HG03457 (cell line): ENCODE data around the gene DNASE1.

ENCODE experiments used
- ATAC-seq: cut with Tn5 transposase; IDR thresholded peaks from one replicate; pipeline ENCODE4 v1.9.1; 2021; ENCODE audit warnings: moderate number of reproducible peaks; ENCODE audit not compliant: unreplicated experiment

Gene DNASE1

DNA sequence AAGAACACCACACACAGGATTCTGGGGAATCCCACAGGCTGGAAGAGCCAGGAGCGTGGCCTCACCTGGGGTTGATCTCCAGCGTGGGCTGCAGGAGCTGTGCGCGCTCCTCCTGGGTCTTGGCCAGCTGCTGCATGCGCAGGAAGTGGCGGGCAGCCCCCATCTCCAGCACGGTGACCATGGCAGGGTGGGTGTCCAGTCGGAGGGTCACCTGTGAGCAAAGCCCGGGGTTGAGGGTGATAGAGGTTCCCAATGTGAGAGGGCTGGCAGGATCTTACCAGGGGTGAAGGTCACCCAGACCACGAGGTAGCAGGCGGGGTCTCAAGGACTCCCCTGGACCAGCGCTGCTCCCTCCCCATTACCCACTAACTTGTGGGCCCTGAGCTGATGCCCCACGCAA is 7.4 kb downstream of the DNASE1 start:
- no peak for ATAC-seq

DNA sequence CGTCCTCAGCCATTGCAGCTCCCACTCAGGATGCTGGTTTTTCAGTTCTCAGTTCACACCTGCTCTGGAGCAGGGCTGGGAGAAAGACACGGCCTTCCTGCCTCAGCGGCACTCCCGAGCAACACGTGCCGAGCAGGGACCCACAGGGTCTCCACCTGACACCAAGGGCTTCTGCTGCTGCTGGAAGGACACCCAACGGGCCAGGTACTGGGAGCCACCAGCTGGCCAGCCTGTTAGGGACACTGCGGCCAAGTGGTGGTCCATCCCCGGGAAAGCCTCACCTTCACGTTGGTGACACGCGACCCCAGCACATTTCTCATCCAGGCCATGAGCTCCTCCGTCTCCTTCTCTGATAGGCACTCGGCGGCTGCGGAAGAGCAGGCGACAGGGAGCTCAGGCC is 8.1 kb downstream of the DNASE1 start:
- ATAC-seq = no peak

DNA sequence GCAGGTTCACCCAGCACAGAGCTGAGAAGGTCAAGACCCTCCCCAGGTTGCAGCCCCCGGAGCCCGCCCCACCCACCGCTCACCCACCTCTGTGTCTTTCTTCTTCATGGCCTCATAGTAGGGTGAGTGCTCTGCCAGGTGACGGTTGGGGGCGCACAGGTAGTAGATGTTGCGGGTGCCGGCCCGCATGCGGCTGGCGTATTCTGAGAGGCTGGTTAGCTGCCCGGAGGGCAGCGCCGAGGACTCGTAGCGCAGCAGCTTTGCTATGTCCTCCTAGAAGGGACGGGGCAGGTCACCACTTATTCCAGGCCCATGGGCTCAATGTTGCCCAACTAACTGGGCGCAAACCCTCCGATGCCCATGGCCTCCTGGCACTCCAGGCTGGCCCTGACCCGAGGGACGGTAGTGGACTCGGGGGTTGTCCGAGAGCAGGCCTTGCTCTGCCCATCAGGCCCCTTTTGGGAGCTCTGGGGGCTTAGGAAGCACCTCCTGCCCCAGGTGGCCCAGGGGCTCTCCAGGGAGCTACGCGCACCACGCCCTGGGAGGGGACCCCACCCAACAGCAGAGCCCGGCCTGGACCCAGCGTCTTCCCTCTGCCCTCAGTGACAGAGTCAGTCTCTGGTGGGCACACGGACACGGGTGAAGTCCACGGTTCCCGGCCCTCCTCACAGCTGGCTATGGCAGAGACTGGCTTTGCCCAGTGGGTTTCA is 9.9 kb downstream of the DNASE1 start:
- ATAC-seq = no peak

DNA sequence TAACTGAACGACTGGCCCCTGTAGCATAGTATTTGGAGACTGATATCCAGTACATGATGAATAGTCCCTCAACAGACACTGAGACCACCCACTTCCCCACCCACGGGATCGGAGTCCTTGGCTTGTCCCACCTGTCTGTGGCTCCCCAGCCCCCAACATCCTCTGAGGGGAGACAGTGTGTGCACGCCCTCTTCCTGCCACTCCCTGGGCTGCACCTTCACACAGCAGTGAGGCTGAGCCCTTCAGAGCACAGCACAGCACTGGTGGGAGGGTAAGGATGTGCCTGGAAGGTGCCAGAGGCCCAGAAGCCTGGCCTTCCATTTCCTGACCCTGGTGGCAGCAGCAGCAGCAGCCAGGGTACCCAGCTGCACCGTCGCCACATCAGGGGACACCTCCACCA is 11.0 kb downstream of the DNASE1 start:
- no peak for ATAC-seq

DNA sequence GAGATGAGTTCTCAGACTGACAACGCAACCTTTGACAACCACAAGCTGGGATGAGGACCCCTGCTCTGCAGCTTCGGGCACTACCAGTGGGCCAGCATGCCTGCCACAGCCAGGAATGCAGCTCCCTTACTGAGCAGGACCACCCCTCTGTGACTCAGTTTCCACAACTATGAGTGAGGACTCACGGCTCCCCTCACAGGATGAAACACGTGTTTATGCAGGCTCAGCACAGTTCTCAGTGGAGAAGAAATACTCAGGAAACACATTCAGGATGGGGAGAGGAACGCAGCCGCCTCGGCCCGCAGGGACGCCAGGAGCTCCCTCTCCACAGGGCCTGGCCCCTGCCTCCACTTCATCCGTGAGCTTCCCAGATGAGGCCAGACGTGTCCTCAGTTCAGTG is 14.1 kb downstream of the DNASE1 start:
- ATAC-seq = no peak

DNA sequence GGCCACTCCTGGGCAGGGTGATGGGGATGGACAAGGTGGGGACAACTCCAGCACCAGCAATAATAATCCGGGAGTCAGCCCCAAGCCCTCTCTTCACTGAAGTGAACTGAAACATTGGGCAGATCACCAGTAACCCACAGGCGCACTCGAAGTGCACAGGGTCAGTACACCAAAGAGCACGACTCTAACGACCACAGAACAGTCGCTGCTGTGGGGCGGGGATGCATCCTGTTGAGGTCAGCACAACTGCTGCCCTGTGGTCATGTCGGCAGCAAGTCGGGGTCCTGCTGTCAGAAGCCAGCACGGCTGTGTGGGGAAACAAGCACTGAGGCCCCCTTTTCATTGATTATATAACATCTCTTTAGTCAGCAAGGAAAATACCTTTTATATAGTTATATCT is 14.6 kb downstream of the DNASE1 start:
- no peak for ATAC-seq

DNA sequence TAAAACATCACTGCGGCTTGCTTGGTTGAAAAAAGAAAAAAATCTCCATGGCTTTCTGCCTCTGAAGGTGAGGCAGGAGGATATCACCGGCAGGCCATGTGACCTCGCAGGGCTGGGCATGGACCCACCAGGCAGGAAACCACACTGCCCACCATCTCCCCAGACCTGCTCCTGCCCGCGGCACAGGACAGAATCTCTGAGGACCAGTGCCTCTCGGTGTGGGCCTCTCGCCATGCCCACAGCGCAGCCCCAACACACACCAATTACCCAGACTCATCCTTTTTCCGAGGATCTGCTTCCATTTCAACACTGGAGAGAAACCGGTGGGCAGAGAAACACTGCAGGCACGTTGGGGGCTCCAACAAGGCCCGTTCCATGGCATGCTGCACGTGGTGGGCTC is 16.2 kb downstream of the DNASE1 start:
- ATAC-seq = no peak

DNA sequence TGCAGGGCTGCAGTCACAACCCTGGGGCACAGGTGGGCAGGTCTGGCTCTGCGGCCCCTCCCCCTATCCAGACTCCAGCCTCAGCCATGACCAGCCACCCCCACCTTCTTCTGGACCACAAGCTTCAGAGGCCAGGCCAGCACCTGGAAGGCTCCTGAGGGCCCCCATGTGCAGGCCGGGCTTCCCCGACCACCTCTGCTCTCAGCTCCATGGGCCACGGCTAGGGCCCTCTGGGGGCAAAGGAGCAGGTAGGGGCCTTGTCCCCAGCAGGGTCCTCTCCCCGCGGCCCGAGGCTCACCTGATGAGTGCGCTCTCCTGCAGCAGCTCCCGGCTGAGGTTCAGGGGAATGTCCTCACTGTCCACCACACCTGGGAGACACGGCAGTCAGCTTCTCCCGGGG is 16.9 kb downstream of the DNASE1 start:
- ATAC-seq = no peak

DNA sequence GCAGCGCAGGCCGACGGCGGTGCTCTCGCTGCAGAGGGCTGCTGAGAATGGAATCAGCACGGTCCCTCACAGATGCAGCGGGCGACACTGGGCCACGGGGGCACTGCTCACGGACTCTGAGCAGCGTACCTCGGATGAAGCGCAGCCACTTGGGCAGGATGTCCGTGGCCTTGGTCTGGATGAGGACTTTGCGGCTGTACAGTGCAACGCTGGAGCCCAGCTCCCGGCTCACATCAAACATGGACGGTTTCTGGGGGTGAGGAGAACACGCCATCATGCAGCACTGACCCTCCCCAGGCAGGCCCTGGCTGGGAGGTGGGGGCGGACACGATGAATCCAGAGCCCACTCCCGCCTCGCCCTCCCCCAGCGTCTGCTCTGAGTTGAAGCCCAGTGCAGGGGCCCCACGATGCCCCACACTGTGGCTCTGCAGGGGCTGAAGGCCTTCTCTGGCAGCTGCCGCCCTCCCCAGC is 18.1 kb downstream of the DNASE1 start:
- ATAC-seq = no peak

DNA sequence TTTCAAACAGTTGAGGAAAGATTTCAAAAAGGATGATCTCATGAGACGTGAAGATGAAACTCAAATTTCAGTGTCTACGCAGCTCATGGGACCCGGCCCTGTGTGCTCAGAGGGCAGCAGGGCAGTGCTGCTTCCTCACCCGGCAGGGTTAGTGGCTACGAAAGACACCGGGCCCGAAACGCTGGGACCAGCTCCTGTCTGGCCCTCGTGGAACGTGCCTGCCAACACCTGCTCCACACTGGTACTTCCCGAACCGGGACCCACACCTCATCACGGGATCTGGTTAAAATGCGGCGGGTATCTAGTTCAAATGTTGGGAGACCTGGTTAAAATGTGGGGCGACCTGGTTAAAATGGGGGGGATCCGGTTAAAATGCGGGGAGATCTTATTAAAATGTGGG is 18.7 kb downstream of the DNASE1 start:
- ATAC-seq = no peak

DNA sequence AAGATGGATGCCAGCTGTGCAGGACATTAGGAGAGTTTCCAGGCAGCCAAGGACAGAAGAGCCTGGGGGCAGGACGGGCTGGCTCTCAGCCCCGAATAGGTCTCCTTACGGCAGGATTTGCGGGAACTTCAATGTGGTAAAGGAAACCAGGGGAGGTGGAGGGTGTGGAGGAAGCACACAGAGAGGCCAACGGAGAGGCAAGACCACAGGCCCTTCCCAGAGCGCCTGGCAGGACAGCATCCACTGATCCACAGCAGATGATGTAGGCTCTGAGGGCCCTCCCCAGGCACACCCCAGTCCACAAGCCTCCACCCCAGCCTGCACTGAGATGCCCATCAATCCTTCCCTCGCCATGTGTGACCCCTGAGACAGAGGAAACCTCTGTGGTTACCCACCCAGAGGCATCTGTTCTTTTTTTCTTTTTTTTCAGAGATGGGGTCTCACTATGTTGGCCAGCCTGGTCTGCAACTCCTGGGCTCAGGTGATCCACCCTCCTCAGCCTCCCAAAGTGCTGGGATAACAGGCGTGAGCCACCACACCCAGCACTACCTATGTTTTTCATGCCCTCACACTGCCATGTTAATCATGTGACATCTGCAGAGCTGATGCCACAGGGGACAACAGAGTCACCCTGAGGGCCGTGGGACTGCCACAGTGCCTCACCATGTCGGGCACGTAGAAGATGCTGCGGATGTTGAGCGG is 19.3 kb downstream of the DNASE1 start:
- no peak for ATAC-seq

DNA sequence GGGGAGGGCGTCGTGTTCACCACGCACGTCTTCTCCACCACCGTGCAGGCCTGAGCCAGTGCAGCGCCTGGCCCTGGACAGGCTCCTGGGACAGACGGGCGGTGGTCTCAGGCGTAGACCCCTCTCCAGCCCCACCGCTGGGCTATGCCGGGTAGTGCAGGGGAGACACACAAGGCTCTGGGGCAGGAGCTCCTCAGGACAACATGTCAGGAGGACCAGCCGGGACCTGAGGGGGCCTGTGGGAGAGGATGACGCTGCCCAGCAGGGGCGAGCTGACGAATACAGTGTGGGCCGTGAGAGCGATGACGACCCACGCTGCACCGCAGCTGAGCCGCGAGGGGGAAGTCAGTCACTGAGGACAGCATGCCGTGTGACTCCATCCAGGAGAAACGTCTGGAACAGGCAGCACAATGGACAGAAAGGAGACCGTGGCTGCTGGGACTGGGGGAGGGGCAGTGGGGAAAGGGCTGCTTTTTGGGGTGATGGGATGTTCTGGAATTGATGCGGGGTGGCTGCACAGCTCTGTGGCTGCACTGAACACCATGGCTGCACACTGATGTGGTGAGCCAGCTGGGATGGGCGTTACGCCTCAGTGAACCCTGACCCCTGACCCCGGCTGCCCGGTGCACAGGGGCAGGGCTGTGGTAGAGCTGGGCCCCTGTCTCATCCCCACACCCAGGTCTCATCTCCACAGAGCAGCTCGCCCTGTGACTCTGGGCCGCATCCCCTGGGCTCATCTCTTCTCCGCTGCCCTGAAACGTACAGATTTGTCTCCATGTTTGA is 20.2 kb downstream of the DNASE1 start:
- no peak for ATAC-seq

DNA sequence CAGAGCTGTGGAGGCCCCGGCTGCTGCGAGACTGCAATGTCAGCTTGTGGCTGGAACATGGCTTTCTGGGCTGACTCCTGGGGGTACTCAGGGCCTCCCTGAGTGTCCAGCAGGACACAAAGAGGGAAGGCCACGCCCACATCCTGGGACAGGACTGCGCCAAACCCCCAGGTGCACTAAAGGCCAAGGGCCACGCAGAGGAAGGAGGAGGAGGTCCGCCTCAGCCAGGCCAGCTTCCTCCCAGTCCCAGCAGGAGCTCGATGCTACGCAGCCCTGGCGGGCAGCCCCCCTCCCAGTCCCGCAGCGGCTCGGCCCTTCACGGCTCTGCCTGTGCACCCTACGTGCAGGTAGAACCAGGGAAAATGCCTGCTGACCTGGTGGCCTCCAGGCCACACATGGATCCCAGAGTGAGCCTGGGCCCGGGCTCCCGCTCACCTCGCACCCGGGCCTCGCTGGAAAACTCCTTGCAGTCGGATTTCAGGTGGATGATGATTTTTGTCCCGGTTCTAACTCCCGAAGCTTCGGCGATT is 21.2 kb downstream of the DNASE1 start:
- ATAC-seq = no peak

DNA sequence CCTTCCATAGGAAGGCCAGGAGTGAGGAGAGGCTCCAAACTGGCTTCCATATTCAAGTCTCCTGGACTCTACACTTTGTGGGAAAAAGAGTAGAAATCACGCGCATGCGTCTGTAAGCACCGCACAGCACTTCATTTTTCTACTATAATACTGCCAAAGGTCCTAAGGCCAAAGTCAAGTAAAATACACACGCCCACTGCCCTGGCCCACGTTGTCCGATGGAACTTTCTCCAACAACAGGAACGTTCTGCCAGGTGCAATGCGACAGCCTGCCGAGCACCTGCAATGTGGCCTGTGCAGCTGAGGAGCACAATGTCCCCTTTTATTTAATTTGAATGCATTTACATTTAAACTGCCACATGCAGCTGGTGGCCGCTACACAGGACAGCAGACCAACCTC is 23.5 kb downstream of the DNASE1 start:
- no peak for ATAC-seq

DNA sequence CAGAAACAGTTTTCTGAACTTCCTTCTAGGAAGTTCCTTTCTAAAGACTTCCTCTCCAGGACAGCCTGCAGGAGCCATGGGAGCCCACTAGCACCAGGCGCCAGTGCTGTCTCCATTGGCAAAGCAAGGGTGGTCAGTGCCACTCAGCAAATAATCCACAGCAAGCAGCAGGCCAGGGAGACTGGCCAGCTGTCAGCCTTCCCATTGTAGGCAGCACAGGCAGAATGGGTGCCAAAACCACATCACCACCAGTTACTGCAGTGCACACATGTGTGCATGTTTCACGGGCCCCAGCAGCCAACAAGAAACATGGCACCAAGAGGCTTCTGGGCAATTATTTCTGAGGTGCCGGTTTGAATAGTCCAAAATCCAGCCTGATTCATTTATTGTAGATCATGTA is 26.7 kb downstream of the DNASE1 start:
- no peak for ATAC-seq

DNA sequence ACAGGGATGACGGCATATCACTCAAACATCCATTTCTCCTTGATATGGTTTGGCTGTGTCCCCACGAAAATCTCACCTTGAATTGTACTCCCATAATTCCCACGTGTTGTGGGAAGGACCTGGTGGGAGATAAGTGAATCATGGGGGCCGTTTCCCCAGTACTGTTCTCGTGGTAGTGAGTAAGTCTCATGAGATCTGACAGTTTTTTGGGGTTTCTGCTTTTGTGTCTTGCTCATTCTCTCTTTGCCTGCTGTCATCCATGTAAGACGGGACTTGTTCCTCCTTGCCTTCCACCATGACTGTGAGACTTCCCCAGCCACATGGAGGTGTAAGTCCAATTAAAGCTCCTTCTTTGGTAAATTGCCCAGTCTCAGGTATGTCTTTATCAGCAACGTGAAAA is 32.5 kb downstream of the DNASE1 start:
- no peak for ATAC-seq

DNA sequence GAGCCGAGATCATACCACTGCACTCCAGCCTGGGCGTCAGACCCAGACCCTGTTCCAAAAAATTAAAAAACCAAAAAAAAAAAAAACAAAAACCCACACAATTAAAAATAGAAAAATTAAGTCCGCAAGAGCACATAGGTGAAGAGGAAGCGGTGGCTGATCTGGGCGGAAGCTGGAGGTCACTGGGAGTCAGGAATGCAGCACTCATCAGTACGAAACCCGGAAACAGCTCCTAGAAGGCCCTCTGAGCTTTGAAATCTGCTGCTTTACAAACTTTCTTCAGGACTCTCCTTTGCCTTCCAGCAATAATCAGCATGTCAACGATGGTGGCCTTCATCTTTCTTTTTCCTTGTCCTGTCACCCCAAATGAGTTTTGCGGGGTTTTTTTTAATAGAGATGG is 33.3 kb downstream of the DNASE1 start:
- no peak for ATAC-seq

DNA sequence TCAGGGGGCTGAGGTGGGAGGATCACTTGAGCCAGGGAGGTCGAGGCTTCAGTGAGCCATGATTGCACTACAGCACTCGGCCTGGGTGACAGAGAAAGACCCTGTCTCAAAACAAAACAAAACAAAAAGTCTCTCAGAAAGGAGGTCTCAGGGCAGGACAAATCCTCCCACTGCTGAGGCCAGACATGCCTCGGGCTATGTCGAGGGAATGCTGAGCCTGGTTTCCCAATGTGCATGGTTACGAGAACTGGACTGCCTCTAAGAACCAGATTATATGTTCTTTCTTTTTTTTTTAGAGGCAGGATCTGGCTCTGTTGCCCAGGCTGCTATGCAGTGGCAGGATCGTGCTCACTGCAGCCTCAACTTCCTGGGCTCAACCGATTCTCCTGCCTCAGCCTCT is 35.2 kb downstream of the DNASE1 start:
- ATAC-seq = no peak

DNA sequence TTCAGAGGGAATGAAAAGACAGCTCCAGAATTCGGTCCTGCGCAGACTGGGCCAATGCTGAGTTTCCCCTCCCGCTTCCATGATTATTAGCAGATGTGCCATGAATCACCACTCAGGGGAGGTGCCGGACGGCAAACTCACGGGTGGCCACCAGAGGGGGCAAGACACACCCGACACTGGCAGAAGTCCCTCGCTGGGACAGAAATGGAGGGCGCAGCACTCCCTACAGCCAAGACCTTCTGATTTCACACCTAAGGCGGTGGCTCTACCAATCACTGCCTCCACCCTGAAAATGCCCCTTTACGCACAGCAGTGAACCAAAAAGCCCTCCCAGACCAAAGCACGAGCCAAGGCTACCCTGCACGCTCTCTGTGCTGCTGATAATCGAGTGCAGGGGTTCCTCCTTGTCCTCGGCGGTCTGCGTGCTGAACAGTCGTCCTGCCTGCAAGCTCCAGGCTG is 36.0 kb downstream of the DNASE1 start:
- ATAC-seq = no peak

DNA sequence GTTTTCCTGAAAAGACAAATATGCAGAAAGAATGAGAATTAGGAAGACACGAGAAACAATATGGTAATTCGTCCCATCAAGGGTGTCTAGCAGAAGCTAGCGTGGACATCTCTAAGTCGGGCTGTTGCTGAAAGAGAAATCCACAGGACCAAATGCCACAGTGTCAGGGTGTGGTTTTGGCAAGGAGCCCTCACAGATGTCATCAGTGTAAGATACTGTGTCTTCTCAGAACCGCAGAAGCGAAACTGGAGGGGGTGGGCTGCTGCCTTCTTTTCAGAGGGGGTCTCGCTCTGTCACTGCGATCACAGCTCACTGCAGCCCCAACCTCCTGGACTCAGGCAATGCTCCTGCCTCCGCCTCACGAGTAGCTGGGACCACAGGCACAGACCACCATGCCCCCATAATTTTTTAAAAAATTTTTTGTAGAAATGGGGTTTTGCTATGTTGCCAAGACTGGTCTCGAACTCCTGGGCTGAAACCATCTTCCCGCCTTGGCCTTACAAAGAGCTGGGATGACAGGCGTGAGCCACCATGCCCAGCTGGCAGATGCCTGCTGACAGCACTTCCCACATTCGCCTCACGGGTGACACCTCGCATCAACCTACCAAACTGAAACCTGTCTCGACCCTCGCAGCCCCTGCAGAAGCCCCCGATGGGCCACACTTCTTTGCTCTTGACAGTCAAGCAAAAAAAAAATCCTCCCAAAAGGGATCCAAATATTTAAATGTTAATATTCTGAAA is 36.7 kb downstream of the DNASE1 start:
- ATAC-seq = no peak

DNA sequence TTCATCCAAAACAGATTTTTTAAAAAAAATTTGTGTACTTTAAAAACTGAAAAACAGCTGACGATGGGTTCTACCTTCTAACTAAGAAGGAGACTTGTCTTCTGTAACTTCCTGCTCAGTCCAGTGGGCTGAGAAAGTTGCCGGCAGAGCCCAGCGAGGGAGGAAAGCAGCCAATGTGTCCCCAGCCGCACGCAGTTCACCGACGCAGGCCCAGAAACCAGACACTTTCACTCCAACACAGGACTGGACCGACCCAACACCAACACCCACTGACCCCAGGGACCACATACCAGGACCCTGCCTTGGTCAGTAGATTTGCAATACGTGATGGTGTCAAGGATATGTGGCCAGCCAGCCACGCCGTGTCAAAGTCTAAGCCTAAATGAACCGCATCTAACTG is 37.3 kb downstream of the DNASE1 start:
- ATAC-seq = no peak
